ENCODE results near the gene CACUL1.
"Not testable (repeated sequence)": the region's sequence is repeated elsewhere in the genome, so short reads cannot be mapped to it uniquely, and the experiment has no call there.

CACUL1 gene

GRCh38 chr10:118793545-118793944, 38.8 kb upstream of the CACUL1 start:
- TF ChIP-seq CTCF (IDR thresholded peaks at IDR 0.05; ENCODE audit: insufficient read depth, low read depth, low read length, missing control alignments) = no peak
- no peak overlapping the region for H3K4me3 ChIP-seq (ENCODE audit: low read length)
- peak; percentile 64 for DNase-seq (ENCODE audit: low read depth)

GRCh38 chr10:118792526-118792925, 37.8 kb upstream of the CACUL1 start:
- no peak overlapping the region for H3K4me3 ChIP-seq (ENCODE audit: low read length)
- DNase-seq (ENCODE audit: low read depth) = no peak
- no peak for TF ChIP-seq CTCF (IDR thresholded peaks at IDR 0.05; ENCODE audit: insufficient read depth, low read depth, low read length, missing control alignments)

GRCh38 chr10:118790058-118790457, 35.3 kb upstream of the CACUL1 start:
- H3K4me3 ChIP-seq (ENCODE audit: low read length) = no peak overlapping the region
- no peak for DNase-seq (ENCODE audit: low read depth)
- TF ChIP-seq CTCF (IDR thresholded peaks at IDR 0.05; ENCODE audit: insufficient read depth, low read depth, low read length, missing control alignments) = no peak

GRCh38 chr10:118785551-118785950, 30.8 kb upstream of the CACUL1 start:
- no peak overlapping the region for H3K4me3 ChIP-seq (ENCODE audit: low read length)
- no peak for TF ChIP-seq CTCF (IDR thresholded peaks at IDR 0.05; ENCODE audit: insufficient read depth, low read depth, low read length, missing control alignments)
- no peak for DNase-seq (ENCODE audit: low read depth)

GRCh38 chr10:118783776-118784545, 29.2 kb upstream of the CACUL1 start:
- H3K4me3 ChIP-seq (ENCODE audit: low read length) = no peak overlapping the region
- no peak for DNase-seq (ENCODE audit: low read depth)
- no peak for TF ChIP-seq CTCF (IDR thresholded peaks at IDR 0.05; ENCODE audit: insufficient read depth, low read depth, low read length, missing control alignments)

- H3K4me3 ChIP-seq (ENCODE audit: low read length); DNase-seq (ENCODE audit: low read depth): not testable (repeated sequence)
Observed at GRCh38 chr10:118782916-118783465, 28.2 kb upstream of the CACUL1 start.

- DNase-seq (ENCODE audit: low read depth) = no peak
- H3K4me3 ChIP-seq (ENCODE audit: low read length) = no peak overlapping the region
- TF ChIP-seq CTCF (IDR thresholded peaks at IDR 0.05; ENCODE audit: insufficient read depth, low read depth, low read length, missing control alignments) = no peak
Observed at GRCh38 chr10:118781541-118781940, 26.8 kb upstream of the CACUL1 start.

Data from epithelial cell of esophagus (primary cell).